Fibroblast of skin of abdomen (primary cell): Measurements from ENCODE around the gene DCAF15.

Experiments used
- DNase-seq: peaks from one replicate; pipeline ENCODE4 v3.0.0-alpha.2; 2013

DCAF15 gene

GRCh38 chr19:13978351-13979243 lies 26.3 kb downstream of the DCAF15 start:
- peak; percentile 55 for DNase-seq

- DNase-seq: no peak
Measured at GRCh38 chr19:13979244-13979615, 26.9 kb downstream of the DCAF15 start.

- no peak for DNase-seq
Measured at GRCh38 chr19:13979686-13980085, 27.4 kb downstream of the DCAF15 start.

GRCh38 chr19:13980340-13980739 lies 28.0 kb downstream of the DCAF15 start:
- DNase-seq: no peak

- no peak for DNase-seq
Measured at GRCh38 chr19:13981021-13981420, 28.7 kb downstream of the DCAF15 start.

GRCh38 chr19:13981467-13981866 lies 29.2 kb downstream of the DCAF15 start:
- DNase-seq: no peak

GRCh38 chr19:13981988-13982501 lies 29.7 kb downstream of the DCAF15 start:
- DNase-seq: no peak

GRCh38 chr19:13982773-13983172 lies 30.5 kb downstream of the DCAF15 start:
- no peak for DNase-seq

- DNase-seq: no peak
Measured at GRCh38 chr19:13983213-13983889, 31.0 kb downstream of the DCAF15 start.

- DNase-seq: no peak
Measured at GRCh38 chr19:13984186-13984585, 31.9 kb downstream of the DCAF15 start.

GRCh38 chr19:13984875-13985741 lies 32.8 kb downstream of the DCAF15 start:
- DNase-seq: no peak

- DNase-seq: no peak
Measured at GRCh38 chr19:13985771-13986347, 33.5 kb downstream of the DCAF15 start.

- DNase-seq: peak; percentile 90
Measured at GRCh38 chr19:13986348-13986904, 34.1 kb downstream of the DCAF15 start.

GRCh38 chr19:13987101-13987890 lies 35.0 kb downstream of the DCAF15 start:
- DNase-seq: no peak

GRCh38 chr19:13989487-13989886 lies 37.2 kb downstream of the DCAF15 start:
- DNase-seq: no peak

- no peak for DNase-seq
Measured at GRCh38 chr19:13990085-13990484, 37.8 kb downstream of the DCAF15 start.

- no peak for DNase-seq
Measured at GRCh38 chr19:13992025-13992424, 39.7 kb downstream of the DCAF15 start.

- no peak for DNase-seq
Measured at GRCh38 chr19:13993590-13994300, 41.4 kb downstream of the DCAF15 start.

GRCh38 chr19:13995017-13995728 lies 42.9 kb downstream of the DCAF15 start:
- peak; percentile 40 for DNase-seq
